M059J (cell line): ENCODE measurements around the gene MCC. TPM values are rescaled to one million over a fixed set of nuclear protein-coding genes. Genes with fewer than 3 reads are reported as not detected.

Experiments used
- DNase-seq: peaks from one replicate; pipeline ENCODE4 v3.0.0-alpha.2; 2012; ENCODE audit warnings: low read depth
- total RNA-seq: library from RNA; depleted of rRNA; stranded (reverse); fragments of >200 nt; shearing (Covaris generic); gene quantifications from 2 replicates; pipeline ENCODE4 v1.2.3, GENCODE V29; 2014

The MCC gene
- total RNA-seq, 1 experiment from 2014 or later, result 4.6 TPM

GRCh38 chr5:113056988-113057387 is 431.3 kb downstream of the MCC start:
- no peak for DNase-seq

- DNase-seq, result no peak
These were observed 433.4 kb downstream of the MCC start for GRCh38 chr5:113054899-113055298.

GRCh38 chr5:113053511-113053995 is 434.7 kb downstream of the MCC start:
- DNase-seq, result peak; percentile 44

GRCh38 chr5:113052041-113052795 is 436.0 kb downstream of the MCC start:
- DNase-seq, result peak; percentile 29

- DNase-seq, result peak; percentile 82
These were observed 437.4 kb downstream of the MCC start for GRCh38 chr5:113050721-113051382.

- no peak for DNase-seq
These were observed 439.3 kb downstream of the MCC start for GRCh38 chr5:113048931-113049330.

GRCh38 chr5:113047733-113048652 is 440.3 kb downstream of the MCC start:
- DNase-seq, result no peak

GRCh38 chr5:113047234-113047633 is 441.0 kb downstream of the MCC start:
- peak; percentile 69 for DNase-seq

- no peak for DNase-seq
These were observed 443.3 kb downstream of the MCC start for GRCh38 chr5:113044776-113045465.

- no peak for DNase-seq
These were observed 444.7 kb downstream of the MCC start for GRCh38 chr5:113043491-113043931.

- no peak for DNase-seq
These were observed 445.6 kb downstream of the MCC start for GRCh38 chr5:113042491-113043243.

- DNase-seq, result no peak
These were observed 447.5 kb downstream of the MCC start for GRCh38 chr5:113040672-113041260.

- DNase-seq, result no peak
These were observed 448.3 kb downstream of the MCC start for GRCh38 chr5:113039934-113040285.

GRCh38 chr5:113039229-113039933 is 448.9 kb downstream of the MCC start:
- no peak for DNase-seq

- DNase-seq, result peak; percentile 87
These were observed 449.5 kb downstream of the MCC start for GRCh38 chr5:113038714-113039113.

- DNase-seq, result no peak
These were observed 450.1 kb downstream of the MCC start for GRCh38 chr5:113038136-113038535.

GRCh38 chr5:113036826-113037225 is 451.4 kb downstream of the MCC start:
- no peak for DNase-seq

GRCh38 chr5:113036321-113036720 is 451.9 kb downstream of the MCC start:
- DNase-seq, result no peak

GRCh38 chr5:113035096-113035495 is 453.2 kb downstream of the MCC start:
- DNase-seq, result no peak
